C4-2B (cell line): Measurements from ENCODE around the gene NEMF.

Experiments
- ZFX ChIP-seq: fragments of 450-650 bp; IDR thresholded peaks from 2 replicates; pipeline ENCODE4 v1.6.1; 2017
- TF ChIP-seq, protein P1 (sequence below): fragments of 450-650 bp; conservative IDR thresholded peaks from 2 replicates; pipeline ENCODE4 v1.5.1; 2017; ENCODE audit warnings: mild to moderate bottlenecking

DNA sequence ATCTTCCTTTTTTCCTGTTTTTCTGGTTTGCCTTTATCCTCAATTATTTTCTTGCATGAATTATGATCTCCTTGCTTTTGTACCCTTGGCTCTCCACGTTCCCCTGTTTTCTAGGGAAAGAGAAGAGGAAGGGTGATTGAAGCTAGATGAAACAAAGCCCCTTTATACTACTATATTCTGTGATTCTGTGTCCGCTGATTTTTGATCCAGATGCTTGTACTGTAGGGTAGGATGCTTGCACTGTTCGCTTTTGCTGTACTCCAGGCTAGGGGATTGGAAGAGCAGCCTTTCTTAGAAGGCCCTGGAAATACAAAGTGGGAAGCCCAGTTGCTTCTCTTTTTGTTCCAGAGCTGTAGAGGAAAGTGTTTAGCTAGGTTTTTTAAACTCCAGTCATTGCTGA, 119.7 kb downstream of the NEMF start:
- TF ChIP-seq, protein P1, sequence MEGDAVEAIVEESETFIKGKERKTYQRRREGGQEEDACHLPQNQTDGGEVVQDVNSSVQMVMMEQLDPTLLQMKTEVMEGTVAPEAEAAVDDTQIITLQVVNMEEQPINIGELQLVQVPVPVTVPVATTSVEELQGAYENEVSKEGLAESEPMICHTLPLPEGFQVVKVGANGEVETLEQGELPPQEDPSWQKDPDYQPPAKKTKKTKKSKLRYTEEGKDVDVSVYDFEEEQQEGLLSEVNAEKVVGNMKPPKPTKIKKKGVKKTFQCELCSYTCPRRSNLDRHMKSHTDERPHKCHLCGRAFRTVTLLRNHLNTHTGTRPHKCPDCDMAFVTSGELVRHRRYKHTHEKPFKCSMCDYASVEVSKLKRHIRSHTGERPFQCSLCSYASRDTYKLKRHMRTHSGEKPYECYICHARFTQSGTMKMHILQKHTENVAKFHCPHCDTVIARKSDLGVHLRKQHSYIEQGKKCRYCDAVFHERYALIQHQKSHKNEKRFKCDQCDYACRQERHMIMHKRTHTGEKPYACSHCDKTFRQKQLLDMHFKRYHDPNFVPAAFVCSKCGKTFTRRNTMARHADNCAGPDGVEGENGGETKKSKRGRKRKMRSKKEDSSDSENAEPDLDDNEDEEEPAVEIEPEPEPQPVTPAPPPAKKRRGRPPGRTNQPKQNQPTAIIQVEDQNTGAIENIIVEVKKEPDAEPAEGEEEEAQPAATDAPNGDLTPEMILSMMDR, result no peak
- TF ChIP-seq ZFX, result no peak
